C4-2B (cell line): ENCODE results near the gene PTH1R.

Experiments used
- CTCF ChIP-seq: fragments of 450-650 bp; conservative IDR thresholded peaks from 2 replicates; pipeline ENCODE4 v1.5.1; 2017; ENCODE audit warnings: mild to moderate bottlenecking
- ZFX ChIP-seq: fragments of 450-650 bp; IDR thresholded peaks from 2 replicates; pipeline ENCODE4 v1.6.1; 2017

- TF ChIP-seq CTCF (no peak), ZFX (no peak)
Measured at GRCh38 chr3:46908294-46908985, 30.9 kb downstream of the PTH1R start.
